PC-9 (cell line): ENCODE data around the gene UBE2D1. TPM values are rescaled to one million over a fixed set of nuclear protein-coding genes. Genes with fewer than 3 reads are reported as not detected.
"Not testable (repeated sequence)": the region's sequence is repeated elsewhere in the genome, so short reads cannot be mapped to it uniquely, and the experiment has no call there.

Source experiments
- BruUV-seq: library from RNA; stranded (reverse); fragments of 400-500 nt; replicated peaks from 2 replicates; lab custom pipeline; 2021; lab: Mats Ljungman, UMichigan
- CTCF ChIA-PET: fragments of 300-600 bp; sonication (Branson Sonifier 250); formaldehyde crosslinking; loops from one replicate; lab custom pipeline; 2022; ENCODE audit warnings: antibody characterized with exemption; lab: Charles Lee
- POLR2A ChIA-PET: fragments of 300-600 bp; sonication (Branson Sonifier 250); formaldehyde crosslinking; loops from one replicate; lab custom pipeline; 2022; ENCODE audit warnings: antibody characterized with exemption; ENCODE audit not compliant: unreplicated experiment; lab: Charles Lee
- DNase-seq, 2 experiments: peaks; one replicate each; pipeline versions ENCODE4 v3.0.0 to v3.0.0-alpha.2; 2015 to 2022; ENCODE audit warnings: mixed read lengths in 1 of 2
- H2AFZ ChIP-seq: fragments of 200-600 bp; sonication (generic); 2 replicates; pipeline ENCODE4 v1.8.1; 2017; ENCODE audit warnings: antibody characterized with exemption
- H3F3A ChIP-seq: fragments of 200-600 bp; sonication (generic); 2 replicates; pipeline ENCODE4 v1.8.1; 2017; ENCODE audit warnings: antibody characterized with exemption, mild to moderate bottlenecking, low read depth; ENCODE audit not compliant: insufficient read depth
- H3K27ac ChIP-seq: fragments of 200-600 bp; sonication (generic); 2 replicates; pipeline ENCODE4 v1.6.1; 2016; ENCODE audit warnings: mixed run types
- H3K27me3 ChIP-seq: fragments of 200-600 bp; sonication (generic); 2 replicates; pipeline ENCODE4 v1.6.1; 2016; ENCODE audit warnings: low read depth, mixed run types; ENCODE audit not compliant: insufficient read depth
- H3K36me3 ChIP-seq: fragments of 200-600 bp; sonication (generic); 2 replicates; pipeline ENCODE4 v1.6.1; 2016; ENCODE audit warnings: low read depth, mixed run types
- H3K4me1 ChIP-seq: fragments of 200-600 bp; sonication (generic); replicated peaks from 2 replicates; pipeline ENCODE4 v1.6.1; 2016; ENCODE audit warnings: mixed run types; ENCODE audit not compliant: insufficient read depth
- H3K4me2 ChIP-seq: fragments of 200-600 bp; sonication (generic); 2 replicates; pipeline ENCODE4 v1.6.1; 2017; ENCODE audit warnings: mixed run types
- H3K4me3 ChIP-seq: fragments of 200-600 bp; sonication (generic); 2 replicates; pipeline ENCODE4 v1.6.1; 2016; ENCODE audit warnings: mixed run types
- H3K79me2 ChIP-seq: fragments of 200-600 bp; sonication (generic); 2 replicates; pipeline ENCODE4 v1.6.1; 2017; ENCODE audit warnings: low read depth, mixed run types
- H3K9me2 ChIP-seq: fragments of 200-600 bp; sonication (generic); 2 replicates; pipeline ENCODE4 v1.8.1; 2017; ENCODE audit warnings: mild to moderate bottlenecking; ENCODE audit not compliant: insufficient read depth
- H3K9me3 ChIP-seq: fragments of 200-600 bp; sonication (generic); 2 replicates; pipeline ENCODE4 v1.8.1; 2016; ENCODE audit warnings: low read depth; ENCODE audit not compliant: insufficient read depth
- H4K20me1 ChIP-seq: fragments of 200-600 bp; sonication (generic); 2 replicates; pipeline ENCODE4 v1.8.1; 2017; ENCODE audit not compliant: insufficient read depth
- CTCF ChIP-seq: fragments of 200-600 bp; sonication (generic); conservative IDR thresholded peaks from 2 replicates; pipeline ENCODE4 v1.6.1; 2017; ENCODE audit warnings: mixed run types, antibody characterized with exemption, mild to moderate bottlenecking, moderate library complexity
- EZH2 ChIP-seq: fragments of 200-600 bp; sonication (generic); IDR thresholded peaks from 2 replicates; pipeline ENCODE4 v1.8.0; 2017; ENCODE audit warnings: antibody characterized with exemption, low read depth
- intact Hi-C: fragments of 100-400 bp; cut with micrococcal nuclease; formaldehyde crosslinking; loops from one replicate; pipeline ENCODE4 v1.10.0; 2022; ENCODE audit not compliant: unreplicated experiment
- total RNA-seq: library from RNA; stranded (reverse); gene quantifications from 2 replicates; pipeline ENCODE4 v1.2.3, GENCODE V29; 2021

Gene UBE2D1
- total RNA-seq, 1 experiment from 2014 or later = 24.0 TPM

GRCh38 chr10:58415757-58416156 is 81.0 kb downstream of the UBE2D1 start:
- Histone ChIP-seq H4K20me1 (no peaks in the 10 kb centered on the region), H3K27ac (no peak overlapping the region), H3K4me3 (no peak overlapping the region), H3F3A (no peaks in the 10 kb centered on the region), H3K9me2 (no peaks in the 10 kb centered on the region), H3K4me2 (no peak overlapping the region), H3K79me2 (no peaks in the 10 kb centered on the region), H3K9me3 (0 out of 2 replicates have a peak, but pooled peaks cover 3% of the 10 kb centered on the region), H3K36me3 (no peaks in the 10 kb centered on the region), H2AFZ (no peak overlapping the region), H3K4me1 (no peaks in the 10 kb centered on the region), H3K27me3 (no peaks in the 10 kb centered on the region)
- TF ChIP-seq CTCF = no peak
- no peak for TF ChIP-seq EZH2
- no peak for DNase-seq
- CTCF ChIA-PET = no interaction called here
- no TSS peak for BruUV-seq
- POLR2A ChIA-PET = no interaction called here
- intact Hi-C loops = loop anchor here (10.0 kb wide), 1 partner anchor 229 kb away; no protein-coding TSS in a partner anchor

GRCh38 chr10:58417902-58418301 is 83.1 kb downstream of the UBE2D1 start:
- CTCF ChIA-PET = not testable (repeated sequence)

More at GRCh38 chr10:58417902-58418301, 83.1 kb downstream of the UBE2D1 start:
- DNase-seq, H3K36me3 ChIP-seq, H3F3A ChIP-seq, H3K27ac ChIP-seq, H4K20me1 ChIP-seq, H3K4me1 ChIP-seq, H3K9me3 ChIP-seq, H3K4me3 ChIP-seq, H3K79me2 ChIP-seq, H3K4me2 ChIP-seq, BruUV-seq, H3K27me3 ChIP-seq, H2AFZ ChIP-seq, POLR2A ChIA-PET, H3K9me2 ChIP-seq: not testable (repeated sequence)
- intact Hi-C loops = loop anchor here (10.0 kb wide), 1 partner anchor 227 kb away; no protein-coding TSS in a partner anchor

Other genes starting within 250 kb of the UBE2D1 start
- gene IPMK, start 67.1 kb upstream of the UBE2D1 start, total RNA-seq = 6.9 and 11.1 TPM in 2 replicates
- gene CISD1, start 65.8 kb upstream of the UBE2D1 start, total RNA-seq = 62.5 and 75.3 TPM in 2 replicates
- gene TFAM, start 50.4 kb downstream of the UBE2D1 start, total RNA-seq = 80.6 and 87.1 TPM in 2 replicates
- not detected in 2 replicates for gene BICC1, start 177.9 kb downstream of the UBE2D1 start, total RNA-seq